DMS53 treated with DMSO at 0.1 percent for 48 hours (cell line): ENCODE results near the gene FCN1.

Source experiments
- DNase-seq: peaks from one replicate; lab custom pipeline; 2025; ENCODE audit not compliant: unreplicated experiment; lab: John Stamatoyannopoulos, UW

The FCN1 gene

GRCh38 chr9:134879664-134880483 lies 37.8 kb downstream of the FCN1 start:
- DNase-seq, result no peak

- no peak for DNase-seq
Observed at GRCh38 chr9:134877541-134877940, 40.2 kb downstream of the FCN1 start.

GRCh38 chr9:134875371-134875770 lies 42.3 kb downstream of the FCN1 start:
- no peak for DNase-seq

GRCh38 chr9:134872482-134873231 lies 45.1 kb downstream of the FCN1 start:
- DNase-seq, result no peak

- DNase-seq, result no peak
Observed at GRCh38 chr9:134871697-134872340, 45.9 kb downstream of the FCN1 start.

- no peak for DNase-seq
Observed at GRCh38 chr9:134870746-134871662, 46.7 kb downstream of the FCN1 start.

- DNase-seq, result no peak
Observed at GRCh38 chr9:134870301-134870694, 47.4 kb downstream of the FCN1 start.

- no peak for DNase-seq
Observed at GRCh38 chr9:134869554-134870300, 48.0 kb downstream of the FCN1 start.

GRCh38 chr9:134868751-134869553 lies 48.8 kb downstream of the FCN1 start:
- no peak for DNase-seq

GRCh38 chr9:134867917-134868750 lies 49.6 kb downstream of the FCN1 start:
- no peak for DNase-seq

GRCh38 chr9:134864821-134865190 lies 52.9 kb downstream of the FCN1 start:
- DNase-seq, result no peak

- no peak for DNase-seq
Observed at GRCh38 chr9:134863941-134864820, 53.5 kb downstream of the FCN1 start.

- DNase-seq, result no peak
Observed at GRCh38 chr9:134863306-134863902, 54.3 kb downstream of the FCN1 start.

GRCh38 chr9:134861595-134862334 lies 55.9 kb downstream of the FCN1 start:
- no peak for DNase-seq

- no peak for DNase-seq
Observed at GRCh38 chr9:134860510-134860909, 57.2 kb downstream of the FCN1 start.

GRCh38 chr9:134858051-134858841 lies 59.5 kb downstream of the FCN1 start:
- no peak for DNase-seq
